WI38 (cell line): ENCODE results near the gene ADARB1.
"Not testable (repeated sequence)": the region's sequence is repeated elsewhere in the genome, so short reads cannot be mapped to it uniquely, and the experiment has no call there.

Experiments
- H3K4me3 ChIP-seq: 2 replicates; pipeline ENCODE4 v1.5.1; 2011; ENCODE audit warnings: low read depth, mild to moderate bottlenecking, control low read depth, low read length
- TF ChIP-seq, protein P1 (sequence below): IDR thresholded peaks from 2 replicates; pipeline ENCODE4 v1.5.1; 2012; ENCODE audit warnings: low read depth, mild to moderate bottlenecking, control low read depth, low read length

The ADARB1 gene

DNA sequence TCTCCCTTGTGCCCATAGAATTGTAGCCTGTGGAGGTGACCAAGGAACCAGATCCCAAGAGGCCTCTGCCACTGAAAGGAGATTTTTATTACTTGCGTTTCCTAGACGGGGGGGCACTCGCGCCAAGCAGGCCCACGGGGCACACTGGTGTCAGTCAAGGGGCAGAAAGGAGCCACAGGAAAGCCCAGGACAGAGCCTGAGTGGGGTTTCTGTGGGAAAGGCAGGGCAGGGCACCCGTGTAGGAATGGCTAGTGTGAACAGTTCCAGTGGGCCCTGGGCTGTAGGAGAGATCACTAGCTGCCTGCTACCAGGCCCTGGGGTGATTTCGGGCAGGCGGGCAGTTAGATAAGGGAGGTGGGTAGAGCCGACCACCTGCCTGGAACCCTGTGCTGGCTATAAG is 70.8 kb downstream of the ADARB1 start:
- TF ChIP-seq, protein P1, sequence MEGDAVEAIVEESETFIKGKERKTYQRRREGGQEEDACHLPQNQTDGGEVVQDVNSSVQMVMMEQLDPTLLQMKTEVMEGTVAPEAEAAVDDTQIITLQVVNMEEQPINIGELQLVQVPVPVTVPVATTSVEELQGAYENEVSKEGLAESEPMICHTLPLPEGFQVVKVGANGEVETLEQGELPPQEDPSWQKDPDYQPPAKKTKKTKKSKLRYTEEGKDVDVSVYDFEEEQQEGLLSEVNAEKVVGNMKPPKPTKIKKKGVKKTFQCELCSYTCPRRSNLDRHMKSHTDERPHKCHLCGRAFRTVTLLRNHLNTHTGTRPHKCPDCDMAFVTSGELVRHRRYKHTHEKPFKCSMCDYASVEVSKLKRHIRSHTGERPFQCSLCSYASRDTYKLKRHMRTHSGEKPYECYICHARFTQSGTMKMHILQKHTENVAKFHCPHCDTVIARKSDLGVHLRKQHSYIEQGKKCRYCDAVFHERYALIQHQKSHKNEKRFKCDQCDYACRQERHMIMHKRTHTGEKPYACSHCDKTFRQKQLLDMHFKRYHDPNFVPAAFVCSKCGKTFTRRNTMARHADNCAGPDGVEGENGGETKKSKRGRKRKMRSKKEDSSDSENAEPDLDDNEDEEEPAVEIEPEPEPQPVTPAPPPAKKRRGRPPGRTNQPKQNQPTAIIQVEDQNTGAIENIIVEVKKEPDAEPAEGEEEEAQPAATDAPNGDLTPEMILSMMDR: no peak
- no peak overlapping the region for H3K4me3 ChIP-seq

DNA sequence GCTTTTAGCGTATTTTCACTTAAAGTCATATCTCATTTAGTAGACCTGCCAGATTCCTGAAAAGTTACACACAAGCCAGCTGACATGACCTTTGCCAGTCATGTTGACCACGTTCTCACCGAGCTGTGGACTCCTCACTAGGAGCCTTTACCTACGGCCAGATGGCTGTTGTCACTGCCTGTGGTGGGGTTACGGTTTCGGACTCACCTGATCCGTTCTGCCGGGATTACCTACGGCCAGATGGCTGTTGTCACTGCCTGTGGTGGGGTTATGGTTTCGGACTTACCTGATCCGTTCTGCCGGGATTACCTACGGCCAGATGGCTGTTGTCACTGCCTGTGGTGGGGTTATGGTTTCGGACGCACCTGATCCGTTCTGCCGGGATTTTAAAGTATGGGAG is 71.5 kb downstream of the ADARB1 start:
- not testable (repeated sequence) for H3K4me3 ChIP-seq

DNA sequence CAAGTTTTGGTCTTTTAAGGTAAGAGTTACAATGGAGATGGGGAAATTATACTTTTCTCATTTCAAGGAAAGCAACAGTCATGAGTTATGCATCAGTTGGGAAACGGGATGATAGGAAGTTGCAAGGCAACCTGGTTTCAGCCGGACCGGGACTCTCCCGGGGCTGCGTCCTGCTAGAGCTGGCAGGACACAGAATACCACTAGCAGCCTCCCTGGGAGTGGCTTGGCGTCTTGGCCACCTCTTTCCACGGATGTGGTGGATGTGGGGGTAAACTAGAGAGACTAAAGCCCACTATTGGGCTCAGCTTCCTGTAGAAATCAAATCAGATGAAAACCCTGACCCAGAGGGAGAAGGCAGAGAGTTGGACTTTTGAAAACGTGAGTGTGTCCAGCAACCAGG is 71.9 kb downstream of the ADARB1 start:
- no peak overlapping the region for H3K4me3 ChIP-seq
- TF ChIP-seq, protein P1: no peak

- no peak overlapping the region for H3K4me3 ChIP-seq
- TF ChIP-seq, protein P1: no peak
Observed at GRCh38 chr21:45146801-45147200, 72.4 kb downstream of the ADARB1 start.

DNA sequence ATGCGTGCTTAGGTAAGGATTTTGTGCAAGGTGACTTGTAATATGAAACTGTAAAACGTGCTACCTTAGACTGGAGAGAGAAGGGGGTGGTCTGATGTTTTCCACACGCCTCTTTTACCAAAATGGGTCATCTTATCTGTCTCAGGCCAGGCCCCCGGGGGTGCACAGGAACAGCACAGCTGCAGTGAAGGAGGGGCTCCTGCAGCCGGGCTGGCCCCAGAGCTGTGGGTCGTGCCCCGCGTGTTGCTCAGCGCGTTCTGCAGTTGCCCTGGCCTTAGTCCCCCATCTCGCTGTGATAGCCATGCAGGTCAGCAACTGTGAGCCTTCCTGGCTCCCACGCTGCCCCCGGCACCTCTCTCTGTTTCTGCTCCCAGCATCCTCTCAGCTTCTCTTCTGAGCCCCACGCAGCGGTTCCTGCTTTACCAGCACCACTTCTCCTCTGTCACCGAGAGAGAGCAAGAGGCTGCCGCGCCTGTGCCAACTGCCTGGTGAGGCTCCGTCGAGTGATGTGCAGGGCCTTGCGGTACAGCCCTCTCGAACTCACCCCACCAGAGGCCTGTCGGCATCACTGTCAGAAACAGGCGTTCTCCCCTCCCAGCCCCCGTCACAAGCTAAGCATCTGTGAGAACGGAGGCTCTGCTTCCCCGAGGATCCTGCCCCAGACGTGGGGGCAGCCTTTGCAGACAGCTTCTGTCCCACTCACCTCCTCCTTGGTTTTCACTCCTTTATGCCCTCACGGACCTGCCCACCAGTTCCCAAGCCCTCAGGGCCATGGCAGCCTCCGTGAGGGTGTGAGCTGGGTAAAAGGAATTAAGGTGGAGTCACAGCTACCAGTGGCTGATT is 73.3 kb downstream of the ADARB1 start:
- H3K4me3 ChIP-seq: no peak overlapping the region
- TF ChIP-seq, protein P1: no peak

- TF ChIP-seq, protein P1: no peak
- no peak overlapping the region for H3K4me3 ChIP-seq
Observed at GRCh38 chr21:45148316-45148990, 74.1 kb downstream of the ADARB1 start.

DNA sequence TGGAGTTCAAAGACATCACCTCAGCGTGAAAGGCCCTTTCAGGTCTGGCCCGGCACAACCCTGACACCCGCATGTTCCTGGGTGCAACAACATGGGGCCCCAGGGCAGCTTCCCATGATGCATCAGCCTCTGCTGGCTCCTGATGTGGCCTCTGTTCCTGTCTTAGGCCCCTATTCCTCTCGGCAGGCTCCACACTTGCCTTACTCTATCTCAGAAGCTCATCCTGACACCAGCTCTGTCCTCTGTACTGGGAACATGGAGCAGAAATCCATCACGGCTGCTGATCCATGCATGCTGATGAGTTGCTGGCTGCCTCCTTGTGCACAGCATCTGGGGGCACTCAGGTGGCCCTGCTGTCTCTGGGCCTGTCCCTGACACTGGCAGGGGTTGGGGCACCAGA is 74.6 kb downstream of the ADARB1 start:
- TF ChIP-seq, protein P1: no peak
- H3K4me3 ChIP-seq: no peak overlapping the region
